Activated naive CD4-positive, alpha-beta T cell (primary cell): Measurements from ENCODE around the gene ANXA11.
"Not testable (repeated sequence)": the region's sequence is repeated elsewhere in the genome, so short reads cannot be mapped to it uniquely, and the experiment has no call there.

Experiments used
- DNase-seq, 4 experiments: peaks; one replicate each; lab custom pipeline; 2025; lab: John Stamatoyannopoulos, UW

ANXA11 gene

GRCh38 chr10:80205477-80206276 is at the start of gene ANXA11:
Gene ANXA11 (minus strand): TSS chr10:80205537. CDS start chr10:80172861, 32,676 bp downstream.
- peak; percentile 51 to 82 (median 62) for DNase-seq

- not testable (repeated sequence) for DNase-seq
Observed at GRCh38 chr10:80254726-80255125, 49.4 kb upstream of the ANXA11 start.

GRCh38 chr10:80253963-80254271 is 48.6 kb upstream of the ANXA11 start:
- DNase-seq, result not testable (repeated sequence)

- DNase-seq, result no peak
Observed at GRCh38 chr10:80253266-80253962, 48.1 kb upstream of the ANXA11 start.

- DNase-seq, result no peak
Observed at GRCh38 chr10:80252296-80252887, 47.1 kb upstream of the ANXA11 start.

GRCh38 chr10:80251703-80252280 is 46.5 kb upstream of the ANXA11 start:
- not testable (repeated sequence) for DNase-seq

- not testable (repeated sequence) for DNase-seq
Observed at GRCh38 chr10:80250399-80250798, 45.1 kb upstream of the ANXA11 start.

GRCh38 chr10:80249906-80250305 is 44.6 kb upstream of the ANXA11 start:
- not testable (repeated sequence) for DNase-seq

- DNase-seq, result not testable (repeated sequence)
Observed at GRCh38 chr10:80247611-80248010, 42.3 kb upstream of the ANXA11 start.

GRCh38 chr10:80244371-80244770 is 39.0 kb upstream of the ANXA11 start:
- not testable (repeated sequence) for DNase-seq

GRCh38 chr10:80242341-80242740 is 37.0 kb upstream of the ANXA11 start:
- DNase-seq, result not testable (repeated sequence)

- not testable (repeated sequence) for DNase-seq
Observed at GRCh38 chr10:80236457-80236856, 31.1 kb upstream of the ANXA11 start.

- DNase-seq, result not testable (repeated sequence)
Observed at GRCh38 chr10:80234331-80235235, 29.2 kb upstream of the ANXA11 start.

GRCh38 chr10:80233871-80234270 is 28.5 kb upstream of the ANXA11 start:
- not testable (repeated sequence) for DNase-seq

GRCh38 chr10:80226723-80227122 is 21.4 kb upstream of the ANXA11 start:
- DNase-seq, result not testable (repeated sequence)

GRCh38 chr10:80223031-80223419 is 17.7 kb upstream of the ANXA11 start:
- DNase-seq, result not testable (repeated sequence)

GRCh38 chr10:80218878-80219277 is 13.5 kb upstream of the ANXA11 start:
- DNase-seq, result not testable (repeated sequence)

GRCh38 chr10:80214368-80214982 is 9.1 kb upstream of the ANXA11 start:
- not testable (repeated sequence) for DNase-seq

- DNase-seq, result not testable (repeated sequence)
Observed at GRCh38 chr10:80212535-80213115, 7.3 kb upstream of the ANXA11 start.

- no peak for DNase-seq
Observed at GRCh38 chr10:80211786-80212185, 6.4 kb upstream of the ANXA11 start.

- DNase-seq, result no peak
Observed at GRCh38 chr10:80210259-80210658, 4.9 kb upstream of the ANXA11 start.
